ENCODE data around the gene SYTL3.

SYTL3 gene

GRCh38 chr6:158772851-158773371 lies 123.1 kb downstream of the SYTL3 start:
- H3K18ac ChIP-seq (ENCODE audit: low read length): no peak overlapping the region
- no peaks in the 10 kb centered on the region for H3K79me1 ChIP-seq (ENCODE audit: low read length)
- no peak overlapping the region for H3K14ac ChIP-seq (ENCODE audit: low read length)
- H2AK5ac ChIP-seq (ENCODE audit: low read length): no peak overlapping the region
- no peak overlapping the region for H2BK120ac ChIP-seq (ENCODE audit: insufficient read depth, low read length, poor library complexity)
- no peak overlapping the region for H3K4me2 ChIP-seq (ENCODE audit: low read length)
- H3K36me3 ChIP-seq (ENCODE audit: control insufficient read depth in 1 of 2, insufficient read depth in 2 of 2, low read length in 2 of 2): peaks cover 80 to 94% of the 10 kb centered on the region in 2 experiments
- no peaks in the 10 kb centered on the region for H3K27me3 ChIP-seq (ENCODE audit: insufficient read depth, low read length)
- H3K9me3 ChIP-seq (ENCODE audit: insufficient read depth, low read depth, low read length): no peaks in the 10 kb centered on the region
- H4K91ac ChIP-seq (ENCODE audit: low read depth, low read length): no peak overlapping the region
- peaks cover 2% of the 10 kb centered on the region for H3K79me2 ChIP-seq (ENCODE audit: control insufficient read depth, insufficient read depth, low read length, poor library complexity)
- H2AFZ ChIP-seq (ENCODE audit: insufficient read depth, low read length, poor library complexity): no peak overlapping the region
- DNase-seq: no peak
- no peak overlapping the region for H3K27ac ChIP-seq (ENCODE audit: low read depth, low read length)
- no peak overlapping the region for H4K8ac ChIP-seq (ENCODE audit: low read depth, low read length)
- WGBS (ENCODE audit: extremely low coverage, insufficient coverage, insufficient read length): no CpG with 5 or more reads among the region's 6 CpGs
- H2BK5ac ChIP-seq (ENCODE audit: low read depth, low read length, poor library complexity): no peak overlapping the region
- no peak overlapping the region for H2BK12ac ChIP-seq (ENCODE audit: low read length)
- no peak overlapping the region for H3K4ac ChIP-seq (ENCODE audit: low read depth, low read length)
- no peak overlapping the region for H3K4me3 ChIP-seq (ENCODE audit: low read depth, low read length)
- no peak overlapping the region for H3K23ac ChIP-seq (ENCODE audit: low read length)
- H3K9ac ChIP-seq (ENCODE audit: low read length): no peak overlapping the region
- H3K4me1 ChIP-seq (ENCODE audit: control insufficient read depth in 1 of 2, insufficient read depth in 2 of 2, low read length in 2 of 2): peaks cover 0 to 5% of the 10 kb centered on the region in 2 experiments
- no peak overlapping the region for H4K12ac ChIP-seq (ENCODE audit: low read depth, low read length)

- Histone ChIP-seq H3K36me3 (ENCODE audit: control insufficient read depth in 1 of 2, insufficient read depth in 2 of 2, low read length in 2 of 2) (peaks cover 75 to 90% of the 10 kb centered on the region in 2 experiments), H3K4ac (ENCODE audit: low read depth, low read length) (no peak overlapping the region)
- WGBS (ENCODE audit: extremely low coverage, insufficient coverage, insufficient read length): no CpG with 5 or more reads among the region's 21 CpGs
Measured at GRCh38 chr6:158773581-158774449, 124.0 kb downstream of the SYTL3 start.

GRCh38 chr6:158774717-158775449 lies 125.0 kb downstream of the SYTL3 start:
- Histone ChIP-seq H4K8ac (ENCODE audit: low read depth, low read length) (no peak overlapping the region), H3K36me3 (ENCODE audit: control insufficient read depth in 1 of 2, insufficient read depth in 2 of 2, low read length in 2 of 2) (peaks cover 68 to 82% of the 10 kb centered on the region in 2 experiments), H3K18ac (ENCODE audit: low read length) (no peak overlapping the region), H4K12ac (ENCODE audit: low read depth, low read length) (no peak overlapping the region), H3K27me3 (ENCODE audit: insufficient read depth, low read length) (no peaks in the 10 kb centered on the region), H2BK12ac (ENCODE audit: low read length) (no peak overlapping the region), H3K27ac (ENCODE audit: low read depth, low read length) (no peak overlapping the region), H3K79me1 (ENCODE audit: low read length) (no peaks in the 10 kb centered on the region), H3K79me2 (ENCODE audit: control insufficient read depth, insufficient read depth, low read length, poor library complexity) (peaks cover 2% of the 10 kb centered on the region), H2AFZ (ENCODE audit: insufficient read depth, low read length, poor library complexity) (no peak overlapping the region), H3K4me1 (ENCODE audit: control insufficient read depth in 1 of 2, insufficient read depth in 2 of 2, low read length in 2 of 2) (peaks cover 0 to 5% of the 10 kb centered on the region in 2 experiments), H2AK5ac (ENCODE audit: low read length) (no peak overlapping the region), H2BK5ac (ENCODE audit: low read depth, low read length, poor library complexity) (no peak overlapping the region), H4K91ac (ENCODE audit: low read depth, low read length) (no peak overlapping the region), H2BK120ac (ENCODE audit: insufficient read depth, low read length, poor library complexity) (no peak overlapping the region), H3K9ac (ENCODE audit: low read length) (no peak overlapping the region), H3K4me2 (ENCODE audit: low read length) (no peak overlapping the region), H3K9me3 (ENCODE audit: insufficient read depth, low read depth, low read length) (no peaks in the 10 kb centered on the region), H3K14ac (ENCODE audit: low read length) (no peak overlapping the region), H3K23ac (ENCODE audit: low read length) (no peak overlapping the region), H3K4ac (ENCODE audit: low read depth, low read length) (no peak overlapping the region), H3K4me3 (ENCODE audit: low read depth, low read length) (no peak overlapping the region)
- no peak for DNase-seq
- WGBS (ENCODE audit: extremely low coverage, insufficient coverage, insufficient read length): no CpG with 5 or more reads among the region's 17 CpGs

More at GRCh38 chr6:158773581-158774449, 124.0 kb downstream of the SYTL3 start:
- Histone ChIP-seq H3K79me2 (ENCODE audit: control insufficient read depth, insufficient read depth, low read length, poor library complexity) (peaks cover 2% of the 10 kb centered on the region), H2AK5ac (ENCODE audit: low read length) (no peak overlapping the region), H3K27me3 (ENCODE audit: insufficient read depth, low read length) (no peaks in the 10 kb centered on the region), H3K79me1 (ENCODE audit: low read length) (no peaks in the 10 kb centered on the region), H2AFZ (ENCODE audit: insufficient read depth, low read length, poor library complexity) (no peak overlapping the region), H3K9ac (ENCODE audit: low read length) (no peak overlapping the region), H3K4me1 (ENCODE audit: control insufficient read depth in 1 of 2, insufficient read depth in 2 of 2, low read length in 2 of 2) (peaks cover 0 to 5% of the 10 kb centered on the region in 2 experiments), H2BK12ac (ENCODE audit: low read length) (no peak overlapping the region), H3K14ac (ENCODE audit: low read length) (no peak overlapping the region), H2BK5ac (ENCODE audit: low read depth, low read length, poor library complexity) (no peak overlapping the region), H3K4me2 (ENCODE audit: low read length) (no peak overlapping the region), H3K9me3 (ENCODE audit: insufficient read depth, low read depth, low read length) (no peaks in the 10 kb centered on the region), H4K8ac (ENCODE audit: low read depth, low read length) (no peak overlapping the region), H2BK120ac (ENCODE audit: insufficient read depth, low read length, poor library complexity) (no peak overlapping the region), H3K18ac (ENCODE audit: low read length) (peak overlapping the region; percentile 48), H4K12ac (ENCODE audit: low read depth, low read length) (no peak overlapping the region), H3K4me3 (ENCODE audit: low read depth, low read length) (no peak overlapping the region), H3K27ac (ENCODE audit: low read depth, low read length) (no peak overlapping the region), H4K91ac (ENCODE audit: low read depth, low read length) (no peak overlapping the region), H3K23ac (ENCODE audit: low read length) (no peak overlapping the region)
- DNase-seq: no peak

- H4K91ac ChIP-seq (ENCODE audit: low read depth, low read length): no peak overlapping the region
- H3K14ac ChIP-seq (ENCODE audit: low read length): no peak overlapping the region
- no peaks in the 10 kb centered on the region for H3K27me3 ChIP-seq (ENCODE audit: insufficient read depth, low read length)
- no peak overlapping the region for H2AK5ac ChIP-seq (ENCODE audit: low read length)
- H3K4me2 ChIP-seq (ENCODE audit: low read length): no peak overlapping the region
- peaks cover 2% of the 10 kb centered on the region for H3K79me2 ChIP-seq (ENCODE audit: control insufficient read depth, insufficient read depth, low read length, poor library complexity)
- H3K36me3 ChIP-seq (ENCODE audit: control insufficient read depth in 1 of 2, insufficient read depth in 2 of 2, low read length in 2 of 2): peaks cover 60 to 76% of the 10 kb centered on the region in 2 experiments
- no peaks in the 10 kb centered on the region for H3K79me1 ChIP-seq (ENCODE audit: low read length)
- H2BK5ac ChIP-seq (ENCODE audit: low read depth, low read length, poor library complexity): no peak overlapping the region
- H3K23ac ChIP-seq (ENCODE audit: low read length): no peak overlapping the region
- H3K18ac ChIP-seq (ENCODE audit: low read length): no peak overlapping the region
- no peak overlapping the region for H4K12ac ChIP-seq (ENCODE audit: low read depth, low read length)
- no peak overlapping the region for H3K27ac ChIP-seq (ENCODE audit: low read depth, low read length)
- H3K9me3 ChIP-seq (ENCODE audit: insufficient read depth, low read depth, low read length): no peaks in the 10 kb centered on the region
- no peak overlapping the region for H3K9ac ChIP-seq (ENCODE audit: low read length)
- no peak overlapping the region for H2BK120ac ChIP-seq (ENCODE audit: insufficient read depth, low read length, poor library complexity)
- H3K4me3 ChIP-seq (ENCODE audit: low read depth, low read length): no peak overlapping the region
- H4K8ac ChIP-seq (ENCODE audit: low read depth, low read length): no peak overlapping the region
- no CpG with 5 or more reads among the region's 5 CpGs for WGBS (ENCODE audit: extremely low coverage, insufficient coverage, insufficient read length)
- no peak overlapping the region for H2AFZ ChIP-seq (ENCODE audit: insufficient read depth, low read length, poor library complexity)
- H3K4ac ChIP-seq (ENCODE audit: low read depth, low read length): no peak overlapping the region
- peaks cover 0 to 7% of the 10 kb centered on the region in 2 experiments for H3K4me1 ChIP-seq (ENCODE audit: control insufficient read depth in 1 of 2, insufficient read depth in 2 of 2, low read length in 2 of 2)
- DNase-seq: no peak
- H2BK12ac ChIP-seq (ENCODE audit: low read length): no peak overlapping the region
Measured at GRCh38 chr6:158775832-158776231, 126.0 kb downstream of the SYTL3 start.

Data from trophoblast cell (in vitro differentiated cells and primary cell).